Lung (tissue), 16 donors: ENCODE data around the gene KHDC3L. TPM values are rescaled to one million over a fixed set of nuclear protein-coding genes. Genes with fewer than 3 reads are reported as not detected.
A peak's percentile ranks its signal among the peaks of the same experiment; 100 is the strongest.

Source experiments
- ATAC-seq: fragments of 200-7000 bp; cut with Tn5 transposase; one replicate; pipeline ENCODE4 v1.9.1; 2020; ENCODE audit warnings: moderate number of reproducible peaks; ENCODE audit not compliant: insufficient read depth, low FRiP score
- DNase-seq, 3 donors: peaks; one replicate each; pipeline ENCODE4 v3.0.0-alpha.2; 2013 to 2017
- H3K27ac ChIP-seq, 2 donors: one replicate each; pipeline ENCODE4 v1.5.1; 2013; ENCODE audit warnings: mild to moderate bottlenecking in 2 of 2, moderate library complexity in 2 of 2, control low read depth in 1 of 2, inconsistent platforms in 1 of 2, low read depth in 1 of 2, low read length in 1 of 2
- H3K27me3 ChIP-seq, 3 donors: one replicate each; pipeline ENCODE4 v1.5.1; 2013; ENCODE audit warnings: low read length in 2 of 3; ENCODE audit not compliant: control insufficient read depth in 3 of 3, insufficient read depth in 3 of 3
- H3K36me3 ChIP-seq, 4 donors: one replicate each; pipeline ENCODE4 v1.5.1; 2013; ENCODE audit warnings: low read length in 4 of 4, mild to moderate bottlenecking in 1 of 4, moderate library complexity in 1 of 4; ENCODE audit not compliant: control insufficient read depth in 4 of 4, insufficient read depth in 4 of 4
- H3K4me1 ChIP-seq, 5 donors: one replicate each; pipeline ENCODE4 v1.5.1; 2013; ENCODE audit warnings: low read length in 5 of 5, mild to moderate bottlenecking in 2 of 5, moderate library complexity in 1 of 5; ENCODE audit not compliant: control insufficient read depth in 5 of 5, insufficient read depth in 5 of 5
- H3K4me3 ChIP-seq: one replicate; pipeline ENCODE4 v1.5.1; 2013; ENCODE audit warnings: mild to moderate bottlenecking, control low read depth, moderate library complexity
- H3K9ac ChIP-seq, 2 donors: one replicate each; pipeline ENCODE4 v1.5.1; 2013; ENCODE audit warnings: low read length in 2 of 2, control low read depth in 1 of 2; ENCODE audit not compliant: insufficient read depth in 1 of 2
- H3K9me3 ChIP-seq, 4 donors: one replicate each; pipeline ENCODE4 v1.5.1; 2013; ENCODE audit warnings: low read length in 3 of 4, mild to moderate bottlenecking in 1 of 4, moderate library complexity in 1 of 4; ENCODE audit not compliant: control insufficient read depth in 4 of 4, insufficient read depth in 3 of 4
- CTCF ChIP-seq: IDR thresholded peaks from 2 replicates; pipeline ENCODE4 v1.5.1; 2012; ENCODE audit warnings: mild to moderate bottlenecking; ENCODE audit errors: control extremely low read depth, extremely low read depth
- WGBS, 2 donors: extraction: QIAGEN DNeasy Blood & Tissue Kit; methylation state at CpG; one replicate each; pipeline ENCODE4 v1.1.7; 2013; 5-methylcytosine and 5-hydroxymethylcytosine counted together
- long read RNA-seq, 5 donors: transcript quantifications; one replicate each; lab custom pipeline, GENCODE V29; 2026
- polyA plus RNA-seq, 2 donors: library from polyadenylated mRNA; stranded (reverse); fragments of 200-250 nt; gene quantifications; one replicate each; pipeline ENCODE4 v1.2.1, GENCODE V29; 2013
- total RNA-seq, 2 donors: library from RNA; depleted of rRNA in 1 of 2; stranded (reverse); fragments of >200 nt in 1 of 2; gene quantifications; one replicate each; pipeline ENCODE4 v1.2.1, GENCODE V29; 2014 to 2021
- donor health status: control.
- donor health status: control.
- donor health status: Bipolar disorder and iron deficiency.
- donor health status: healthy.
- donor health status: DM: yes; HTN: yes; CAD: no.

The KHDC3L gene
- not detected for total RNA-seq
- polyA plus RNA-seq, result not detected
- long read RNA-seq, donor 1, result 0 reads
- long read RNA-seq, donor 2, result 0 reads
- long read RNA-seq, donor 3, result 0 reads
- long read RNA-seq, donor 4, result 0 reads
- long read RNA-seq, donor 5, result 0 reads

- no peak for DNase-seq
- TF ChIP-seq CTCF, result no peak
- Histone ChIP-seq H3K27ac (no peak within 1 kb of the TSS), H3K36me3 (no peaks in the 10 kb centered on the region), H3K4me1 (no peaks in the 10 kb centered on the region), H3K27me3 (no peaks in the 10 kb centered on the region), H3K9ac (no peak within 1 kb of the TSS), H3K9me3 (no peaks in the 10 kb centered on the region), H3K4me3 (no peak within 1 kb of the TSS)
- no peak for ATAC-seq
- WGBS, 2 donors, result 83 to 94% methylated on average over 23 of the region's 23 CpGs
These were observed at the start of gene KHDC3L for GRCh38 chr6:73362358-73362757. KHDC3L (plus strand) TSS chr6:73362658; CDS start chr6:73362730, 72 bp downstream.

GRCh38 chr6:73314577-73315492 is 47.6 kb upstream of the KHDC3L start:
- H3K36me3 ChIP-seq, result no peaks in the 10 kb centered on the region
- peak in 2 of 3 donors; percentile 12 to 17 for DNase-seq
- ATAC-seq, result no peak
- H3K9ac ChIP-seq, result no peak overlapping the region
- WGBS, 2 donors, result 14 to 19% methylated on average over 56 to 61 of the region's 61 CpGs
- peaks cover 0 to 1% (median 0%) of the 10 kb centered on the region in 5 donors for H3K4me1 ChIP-seq
- no peak for TF ChIP-seq CTCF
- H3K9me3 ChIP-seq, result peaks cover 0 to 10% (median 3%) of the 10 kb centered on the region in 4 donors
- no peak overlapping the region for H3K4me3 ChIP-seq
- peaks cover 0 to 12% (median 5%) of the 10 kb centered on the region in 3 donors for H3K27me3 ChIP-seq
- no peak overlapping the region for H3K27ac ChIP-seq

- Histone ChIP-seq H3K36me3 (no peaks in the 10 kb centered on the region), H3K27ac (no peak overlapping the region), H3K9me3 (peaks cover 0 to 7% (median 3%) of the 10 kb centered on the region in 4 donors), H3K27me3 (no peaks in the 10 kb centered on the region), H3K4me1 (no peaks in the 10 kb centered on the region), H3K9ac (no peak overlapping the region), H3K4me3 (no peak overlapping the region)
- DNase-seq, result no peak
- TF ChIP-seq CTCF, result no peak
- WGBS, 2 donors, result 93 to 100% methylated on average over 2 of the region's 2 CpGs
- ATAC-seq, result no peak
These were observed 39.1 kb upstream of the KHDC3L start for GRCh38 chr6:73323323-73323722.
